HG03558 (cell line): Measurements from ENCODE around the gene AMFR.

Experiments
- ATAC-seq: cut with Tn5 transposase; IDR thresholded peaks from one replicate; pipeline ENCODE4 v1.9.1; 2021; ENCODE audit warnings: moderate number of reproducible peaks; ENCODE audit not compliant: unreplicated experiment; ENCODE audit errors: extremely low read depth

The AMFR gene

GRCh38 chr16:56337131-56337857 lies 88.1 kb downstream of the AMFR start:
- ATAC-seq: no peak

GRCh38 chr16:56336711-56337110 lies 88.6 kb downstream of the AMFR start:
- ATAC-seq: no peak

GRCh38 chr16:56336071-56336688 lies 89.2 kb downstream of the AMFR start:
- ATAC-seq: no peak

- ATAC-seq: no peak
Measured at GRCh38 chr16:56334761-56335160, 90.6 kb downstream of the AMFR start.

- ATAC-seq: no peak
Measured at GRCh38 chr16:56332464-56333079, 92.8 kb downstream of the AMFR start.

- no peak for ATAC-seq
Measured at GRCh38 chr16:56331915-56332314, 93.4 kb downstream of the AMFR start.

- ATAC-seq: no peak
Measured at GRCh38 chr16:56331399-56331798, 93.9 kb downstream of the AMFR start.

- ATAC-seq: no peak
Measured at GRCh38 chr16:56330476-56330875, 94.9 kb downstream of the AMFR start.

- no peak for ATAC-seq
Measured at GRCh38 chr16:56329887-56330286, 95.5 kb downstream of the AMFR start.

GRCh38 chr16:56328276-56329022 lies 96.9 kb downstream of the AMFR start:
- ATAC-seq: no peak

GRCh38 chr16:56327929-56328258 lies 97.5 kb downstream of the AMFR start:
- no peak for ATAC-seq

- ATAC-seq: no peak
Measured at GRCh38 chr16:56327071-56327928, 98.0 kb downstream of the AMFR start.

- no peak for ATAC-seq
Measured at GRCh38 chr16:56325956-56326355, 99.4 kb downstream of the AMFR start.

GRCh38 chr16:56324406-56324805 lies 100.9 kb downstream of the AMFR start:
- ATAC-seq: no peak

GRCh38 chr16:56321571-56321970 lies 103.8 kb downstream of the AMFR start:
- no peak for ATAC-seq

- ATAC-seq: no peak
Measured at GRCh38 chr16:56320811-56321558, 104.4 kb downstream of the AMFR start.

- ATAC-seq: no peak
Measured at GRCh38 chr16:56320056-56320455, 105.3 kb downstream of the AMFR start.

GRCh38 chr16:56319376-56319775 lies 106.0 kb downstream of the AMFR start:
- ATAC-seq: no peak

- no peak for ATAC-seq
Measured at GRCh38 chr16:56318827-56319140, 106.6 kb downstream of the AMFR start.
